HT1080 (cell line): ENCODE measurements around the gene DGCR8. TPM values are rescaled to one million over a fixed set of nuclear protein-coding genes. Genes with fewer than 3 reads are reported as not detected.

Experiments used
- DNase-seq: peaks from one replicate; pipeline ENCODE4 v3.0.0-alpha.2; 2015; ENCODE audit warnings: low read depth
- total RNA-seq: library from RNA; depleted of rRNA; stranded (reverse); fragments of >200 nt; shearing (Covaris generic); gene quantifications from 2 replicates; pipeline ENCODE4 v1.2.3, GENCODE V29; 2014

The DGCR8 gene
- total RNA-seq, 1 experiment from 2014 or later = 25.9 TPM

DNA sequence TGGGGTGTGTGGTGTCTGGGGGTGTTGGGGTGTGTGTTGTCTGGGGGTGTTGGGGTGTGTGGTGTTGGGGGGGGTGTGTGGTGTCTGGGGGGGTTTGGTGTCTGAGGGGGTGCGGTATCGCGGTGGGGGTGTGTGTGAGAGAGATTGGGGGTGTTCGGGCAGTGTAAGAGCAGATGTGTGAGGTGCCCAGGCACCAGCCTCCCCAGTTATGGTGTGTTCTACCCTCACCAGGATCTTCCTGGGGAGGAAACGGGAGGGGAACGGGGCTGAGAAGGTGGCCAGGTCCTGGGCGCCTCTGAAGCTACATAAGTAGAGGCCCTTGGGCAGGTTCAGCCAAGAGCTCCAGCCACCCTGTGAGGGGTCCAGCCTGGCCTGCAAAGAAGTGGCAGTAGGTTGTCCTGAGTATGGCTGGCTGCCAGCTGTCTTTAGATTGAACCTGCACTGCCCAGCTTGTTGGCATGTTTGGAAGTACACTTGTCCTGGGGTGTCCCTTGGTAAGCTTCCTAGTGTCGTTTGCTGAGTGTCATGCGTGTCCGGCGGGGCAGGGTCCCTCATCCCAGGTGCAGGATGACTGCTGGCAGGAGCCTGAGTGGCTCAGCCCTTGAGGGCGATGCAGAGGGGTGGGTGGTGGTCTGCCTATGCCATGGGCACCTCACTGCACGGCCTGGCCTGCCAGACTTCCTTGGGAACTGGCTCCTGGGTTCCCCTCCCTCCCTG is 43.5 kb downstream of the DGCR8 start:
- DNase-seq = no peak

- no peak for DNase-seq
These were observed 44.2 kb downstream of the DGCR8 start for GRCh38 chr22:20124083-20124787.

DNA sequence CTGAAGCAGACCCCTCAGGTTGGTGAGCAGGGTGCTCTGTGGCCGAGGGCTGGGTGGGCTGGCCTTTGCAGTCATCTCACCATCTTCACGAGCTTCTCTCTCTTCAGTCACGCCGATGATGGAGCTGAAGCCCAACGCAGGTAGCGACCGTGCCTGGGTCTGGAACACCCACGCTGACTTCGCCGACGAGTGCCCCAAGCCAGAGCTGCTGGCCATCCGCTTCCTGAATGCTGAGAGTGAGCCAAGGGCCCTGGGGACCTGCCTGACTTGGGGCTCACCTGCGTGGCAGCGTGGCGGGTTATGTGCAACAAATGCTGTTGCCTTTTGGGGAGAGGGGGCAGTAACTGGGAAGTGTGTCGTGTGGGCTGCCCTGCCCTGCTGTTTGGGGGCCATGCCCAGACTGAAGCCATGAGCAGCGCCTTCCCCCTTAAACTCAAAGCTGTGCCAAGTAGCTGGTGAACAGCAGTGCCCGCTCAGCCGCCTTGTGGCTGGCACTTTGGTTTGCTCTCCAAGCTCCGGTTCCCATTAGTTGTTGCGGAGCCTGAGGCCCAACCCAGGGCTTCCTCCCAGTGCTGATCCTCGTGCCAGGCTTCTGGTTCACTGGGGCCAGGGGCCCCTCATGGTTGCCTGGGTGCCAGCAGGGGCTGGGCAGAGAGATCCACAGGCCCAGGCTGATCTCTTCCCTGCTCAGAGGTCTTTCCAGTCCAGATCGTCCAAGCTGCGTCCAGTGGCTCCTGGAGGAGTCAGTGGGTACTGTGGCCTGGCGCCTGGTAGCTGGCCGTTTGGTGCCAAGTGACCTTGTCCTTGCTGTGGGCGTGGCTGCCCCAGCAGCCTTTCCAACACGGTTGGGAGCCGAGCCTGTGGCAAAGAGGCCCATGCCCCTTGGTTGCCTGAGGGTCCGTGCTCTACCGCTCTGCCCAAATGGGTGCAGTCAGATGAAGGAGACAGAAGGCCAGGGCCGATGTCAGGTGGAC is 45.4 kb downstream of the DGCR8 start:
- DNase-seq = no peak

DNA sequence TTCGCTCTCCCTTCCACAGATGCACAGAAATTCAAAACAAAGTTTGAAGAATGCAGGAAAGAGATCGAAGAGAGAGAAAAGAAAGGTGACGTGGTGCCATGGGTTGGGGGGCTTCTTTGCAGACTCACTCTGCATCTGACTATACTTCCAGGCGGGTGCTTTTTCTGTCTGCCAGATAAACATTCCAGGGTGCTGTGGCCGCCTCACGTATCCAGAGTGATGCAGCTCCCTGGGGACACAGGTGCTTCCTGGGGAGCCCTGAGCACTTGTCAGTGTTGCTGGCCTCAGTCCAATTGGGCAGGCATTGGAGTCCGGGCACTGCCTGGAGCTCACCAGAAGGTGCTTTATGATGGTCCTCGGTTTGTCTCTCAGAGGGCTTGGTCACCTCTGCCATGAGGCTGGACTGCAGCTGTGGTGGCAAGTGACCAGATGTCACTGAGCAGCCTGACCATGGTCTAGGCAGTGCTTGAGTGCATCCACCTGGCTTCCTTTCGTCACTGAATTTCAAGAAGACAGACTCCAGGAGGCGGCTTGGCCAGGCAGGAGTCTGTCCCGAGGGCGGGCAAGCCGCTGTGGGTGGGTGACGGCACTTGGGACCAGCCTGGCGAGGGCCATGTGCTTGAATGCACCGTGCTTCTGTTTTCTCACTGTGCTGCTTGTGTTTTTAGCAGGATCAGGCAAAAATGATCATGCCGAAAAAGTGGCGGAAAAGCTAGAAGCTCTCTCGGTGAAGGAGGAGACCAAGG is 46.4 kb downstream of the DGCR8 start:
- DNase-seq = no peak

GRCh38 chr22:20127318-20127868 is 47.4 kb downstream of the DGCR8 start:
- no peak for DNase-seq

DNA sequence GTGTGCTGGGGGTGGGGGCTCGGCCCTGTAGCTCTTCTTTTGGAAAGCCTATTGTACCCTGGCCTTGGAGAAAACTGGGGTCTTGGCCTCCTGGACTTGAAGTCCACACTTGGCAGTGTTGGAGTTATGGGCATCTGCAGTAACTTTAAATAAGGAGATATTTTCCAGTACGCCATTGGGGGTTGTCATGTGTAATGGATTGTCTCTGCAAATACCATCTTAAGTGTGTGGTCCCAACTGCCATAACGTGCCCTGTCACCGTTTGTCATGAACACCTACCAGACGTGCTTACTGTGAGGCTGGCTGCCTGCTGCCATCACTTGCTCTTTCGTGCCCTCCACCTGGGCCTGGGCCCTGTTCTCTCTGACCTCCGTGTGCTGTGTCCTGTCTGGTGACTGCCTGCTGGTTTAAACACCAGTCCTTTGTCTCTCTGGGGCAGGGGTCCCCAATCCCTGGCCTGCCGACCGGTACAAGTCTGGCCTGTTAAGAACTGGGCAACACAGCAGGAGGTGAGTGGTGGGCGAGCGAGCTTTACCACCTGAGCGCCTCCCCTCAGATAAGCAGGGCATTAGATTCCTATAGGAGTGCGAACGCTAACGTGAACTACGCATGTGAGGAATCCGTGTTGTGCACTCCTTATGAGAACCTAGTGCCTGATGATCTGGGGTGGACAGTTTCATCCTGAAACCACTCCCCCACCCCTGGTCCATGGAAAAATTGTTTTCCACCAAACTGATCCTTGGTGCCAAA is 48.0 kb downstream of the DGCR8 start:
- no peak for DNase-seq

DNA sequence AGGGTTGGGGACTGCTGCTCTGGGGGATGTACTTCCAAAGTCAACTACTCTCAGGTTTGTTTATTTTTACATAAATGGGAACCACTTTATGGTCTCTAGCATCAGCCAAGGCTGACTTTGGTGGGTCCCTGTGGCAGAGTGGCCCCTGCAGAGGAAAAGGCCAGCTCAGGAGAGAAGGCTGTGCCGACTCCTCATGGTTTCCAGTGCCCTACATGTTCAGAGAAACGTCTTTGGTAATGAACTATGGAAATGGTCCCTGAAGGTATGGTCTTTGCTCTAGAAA is 48.5 kb downstream of the DGCR8 start:
- DNase-seq = no peak

DNA sequence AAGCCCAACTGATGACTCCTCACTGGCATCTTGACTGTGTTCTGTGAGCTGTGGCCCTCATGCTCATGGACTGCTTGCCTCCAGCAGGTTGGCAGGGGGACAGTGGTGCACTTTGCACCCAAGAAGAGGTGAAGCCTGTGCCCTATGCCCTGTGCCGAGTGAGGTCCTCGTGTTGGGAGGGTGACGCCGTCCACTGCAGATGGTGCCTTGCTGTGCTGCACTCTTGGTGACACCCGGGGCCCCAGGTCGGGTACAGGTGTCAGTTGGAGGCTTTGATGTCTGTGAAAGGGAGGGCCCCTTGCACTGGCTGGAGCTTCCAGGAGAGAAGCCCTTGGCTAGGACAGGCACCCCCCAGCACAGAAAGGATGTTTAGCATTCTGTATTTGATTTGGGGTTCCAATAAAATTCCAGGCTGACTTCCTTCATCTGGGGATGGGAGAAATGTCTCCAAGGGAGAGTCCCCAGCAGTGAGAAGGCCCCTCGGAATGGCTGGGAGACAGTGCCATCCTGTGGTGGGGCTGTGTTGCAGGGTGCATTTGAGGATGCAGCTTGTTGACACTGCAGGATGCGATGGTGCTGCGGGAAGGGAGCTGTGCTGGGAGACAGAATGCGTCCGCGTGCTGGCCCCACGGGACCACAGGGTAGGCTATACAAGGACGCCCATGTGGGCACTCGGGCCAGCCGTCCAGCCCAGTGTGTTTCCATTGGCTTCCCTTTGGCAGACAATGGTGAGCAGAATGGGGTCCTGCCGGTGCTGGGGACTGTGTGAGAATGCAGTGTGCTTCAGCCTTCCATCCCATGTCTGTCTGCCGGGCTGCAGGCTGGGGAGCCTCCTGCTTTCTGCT is 49.1 kb downstream of the DGCR8 start:
- DNase-seq = no peak

DNA sequence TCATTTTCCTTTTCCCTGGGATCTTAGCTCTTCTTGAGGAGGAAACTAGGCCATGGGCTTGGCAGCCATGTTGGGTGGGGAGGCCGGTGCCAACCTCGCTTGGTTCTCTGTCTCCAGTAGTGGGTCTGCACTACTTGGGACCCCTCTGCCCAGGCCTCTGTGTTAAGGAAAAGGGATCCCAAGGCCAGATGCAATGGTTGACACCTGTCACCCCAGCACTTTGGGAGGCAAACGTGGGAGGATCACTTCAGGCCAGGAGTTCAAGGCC is 49.6 kb downstream of the DGCR8 start:
- DNase-seq = no peak

DNA sequence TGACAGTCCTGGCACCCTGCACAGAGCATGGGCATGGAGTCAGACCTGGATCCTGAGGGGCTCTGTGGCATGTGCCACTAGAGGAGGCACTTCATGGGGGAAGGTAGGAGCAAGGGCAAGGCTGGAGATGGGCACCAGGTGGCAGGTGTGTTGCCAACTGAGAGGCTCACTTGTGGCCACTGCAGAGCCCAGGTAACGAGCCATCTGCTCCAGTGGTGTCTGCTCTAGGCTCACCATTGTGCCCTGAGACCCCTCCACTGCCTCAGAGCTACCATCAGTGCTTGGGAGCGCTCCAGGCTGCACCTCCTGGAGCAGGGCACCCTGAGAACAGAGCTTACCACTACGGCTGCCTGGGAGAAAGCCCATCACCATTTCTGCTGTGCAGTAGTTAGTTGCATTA is 50.3 kb downstream of the DGCR8 start:
- DNase-seq = no peak

- DNase-seq = peak; percentile 59
These were observed 50.9 kb downstream of the DGCR8 start for GRCh38 chr22:20130731-20131596.

DNA sequence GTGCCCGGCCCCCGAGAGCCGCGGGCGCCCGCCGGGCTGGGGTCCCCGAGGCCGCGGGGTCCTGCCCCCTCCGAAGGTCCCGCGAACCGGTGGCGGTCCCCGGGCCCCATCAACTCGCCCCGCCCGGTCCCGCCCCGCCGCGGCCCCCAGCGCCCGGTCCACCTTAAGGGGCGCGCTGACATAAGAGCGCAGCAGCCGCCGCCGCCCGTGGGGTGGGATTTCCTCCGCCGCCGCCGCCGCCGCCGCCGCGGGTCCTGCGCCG is 51.5 kb downstream of the DGCR8 start, which contains the start of gene ZDHHC8:
Gene ZDHHC8 (plus strand): TSS at position 208 of the 262 bp plus-strand sequence. CDS start 144 bp downstream, outside the sequence.
- DNase-seq = no peak

- DNase-seq = no peak
These were observed 52.0 kb downstream of the DGCR8 start for GRCh38 chr22:20131859-20132685.

- DNase-seq = no peak
These were observed 52.7 kb downstream of the DGCR8 start for GRCh38 chr22:20132686-20133246.

- no peak for DNase-seq
These were observed 54.0 kb downstream of the DGCR8 start for GRCh38 chr22:20133930-20134549.

DNA sequence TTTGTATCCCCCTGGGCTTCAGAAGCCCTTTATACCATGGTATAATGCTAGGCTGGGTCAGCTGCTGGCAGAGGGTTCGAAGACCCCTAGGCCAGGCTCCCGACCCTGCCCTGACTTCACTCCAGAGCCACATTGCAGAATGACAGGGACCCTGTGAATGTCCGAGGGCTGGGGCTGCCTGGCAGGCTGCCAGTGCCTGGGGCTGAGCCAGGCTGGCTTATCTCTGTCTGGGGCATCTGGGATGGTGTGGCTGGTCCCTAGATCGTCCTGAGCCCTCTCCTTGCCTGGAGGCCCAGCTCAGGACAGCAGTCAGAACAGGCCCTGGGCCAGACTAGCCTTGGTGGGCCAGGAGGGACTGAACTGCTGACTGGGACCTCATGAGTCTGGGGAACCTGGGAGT is 55.2 kb downstream of the DGCR8 start:
- no peak for DNase-seq
